ENCODE measurements around the gene XNDC1N.

DNA sequence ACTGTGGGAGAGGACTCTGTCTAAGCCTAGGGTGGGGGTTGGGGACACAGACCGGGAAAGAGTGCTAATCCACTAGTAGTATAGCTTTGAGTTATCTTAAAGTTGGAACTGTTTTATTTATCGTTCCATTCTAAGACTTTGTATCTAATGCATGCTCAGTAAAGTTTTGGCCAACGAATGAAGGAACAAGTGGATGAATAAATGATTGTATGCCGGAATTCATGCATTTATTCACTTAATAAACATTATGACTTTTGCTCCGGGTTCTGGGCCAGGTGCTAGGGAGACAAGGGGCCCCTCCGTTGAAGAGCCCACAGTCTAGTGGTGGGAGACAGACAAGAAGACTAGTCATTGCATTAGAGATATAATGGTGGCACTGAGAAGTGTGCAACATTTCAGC lies 1.1 kb upstream of the XNDC1N start:
- no peak for TF ChIP-seq MAFG (CRISPR knock-in tag; IDR thresholded peaks at IDR 0.05)
- no peak for TF ChIP-seq MYNN (CRISPR knock-in tag; IDR thresholded peaks at IDR 0.05; ENCODE audit: low read depth)
- no peak for TF ChIP-seq ZNF569 (CRISPR knock-in tag; IDR thresholded peaks at IDR 0.05; ENCODE audit: borderline replicate concordance)
- TF ChIP-seq TAF1 (CRISPR knock-in tag; IDR thresholded peaks at IDR 0.05), result no peak
- TF ChIP-seq, protein P1, sequence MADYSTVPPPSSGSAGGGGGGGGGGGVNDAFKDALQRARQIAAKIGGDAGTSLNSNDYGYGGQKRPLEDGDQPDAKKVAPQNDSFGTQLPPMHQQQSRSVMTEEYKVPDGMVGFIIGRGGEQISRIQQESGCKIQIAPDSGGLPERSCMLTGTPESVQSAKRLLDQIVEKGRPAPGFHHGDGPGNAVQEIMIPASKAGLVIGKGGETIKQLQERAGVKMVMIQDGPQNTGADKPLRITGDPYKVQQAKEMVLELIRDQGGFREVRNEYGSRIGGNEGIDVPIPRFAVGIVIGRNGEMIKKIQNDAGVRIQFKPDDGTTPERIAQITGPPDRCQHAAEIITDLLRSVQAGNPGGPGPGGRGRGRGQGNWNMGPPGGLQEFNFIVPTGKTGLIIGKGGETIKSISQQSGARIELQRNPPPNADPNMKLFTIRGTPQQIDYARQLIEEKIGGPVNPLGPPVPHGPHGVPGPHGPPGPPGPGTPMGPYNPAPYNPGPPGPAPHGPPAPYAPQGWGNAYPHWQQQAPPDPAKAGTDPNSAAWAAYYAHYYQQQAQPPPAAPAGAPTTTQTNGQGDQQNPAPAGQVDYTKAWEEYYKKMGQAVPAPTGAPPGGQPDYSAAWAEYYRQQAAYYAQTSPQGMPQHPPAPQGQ (CRISPR knock-in tag; IDR thresholded peaks at IDR 0.05; ENCODE audit: borderline replicate concordance), result no peak
- TF ChIP-seq, protein P2, sequence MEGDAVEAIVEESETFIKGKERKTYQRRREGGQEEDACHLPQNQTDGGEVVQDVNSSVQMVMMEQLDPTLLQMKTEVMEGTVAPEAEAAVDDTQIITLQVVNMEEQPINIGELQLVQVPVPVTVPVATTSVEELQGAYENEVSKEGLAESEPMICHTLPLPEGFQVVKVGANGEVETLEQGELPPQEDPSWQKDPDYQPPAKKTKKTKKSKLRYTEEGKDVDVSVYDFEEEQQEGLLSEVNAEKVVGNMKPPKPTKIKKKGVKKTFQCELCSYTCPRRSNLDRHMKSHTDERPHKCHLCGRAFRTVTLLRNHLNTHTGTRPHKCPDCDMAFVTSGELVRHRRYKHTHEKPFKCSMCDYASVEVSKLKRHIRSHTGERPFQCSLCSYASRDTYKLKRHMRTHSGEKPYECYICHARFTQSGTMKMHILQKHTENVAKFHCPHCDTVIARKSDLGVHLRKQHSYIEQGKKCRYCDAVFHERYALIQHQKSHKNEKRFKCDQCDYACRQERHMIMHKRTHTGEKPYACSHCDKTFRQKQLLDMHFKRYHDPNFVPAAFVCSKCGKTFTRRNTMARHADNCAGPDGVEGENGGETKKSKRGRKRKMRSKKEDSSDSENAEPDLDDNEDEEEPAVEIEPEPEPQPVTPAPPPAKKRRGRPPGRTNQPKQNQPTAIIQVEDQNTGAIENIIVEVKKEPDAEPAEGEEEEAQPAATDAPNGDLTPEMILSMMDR (CRISPR knock-in tag; IDR thresholded peaks at IDR 0.05), result no peak
- no peak for TF ChIP-seq RXRA (CRISPR knock-in tag; IDR thresholded peaks at IDR 0.05)
